Ascending aorta (tissue), 2 donors: Measurements from ENCODE around the gene TRAPPC12. TPM values are rescaled to one million over a fixed set of nuclear protein-coding genes. Genes with fewer than 3 reads are reported as not detected.
A peak's percentile ranks its signal among the peaks of the same experiment; 100 is the strongest.

ENCODE experiments used
- DNase-seq, 2 donors: peaks; one replicate each; pipeline ENCODE4 v3.0.0-alpha.2; 2019; ENCODE audit warnings: low spot score in 2 of 2
- H3K27ac ChIP-seq, 2 donors: fragments of 200-600 bp; sonication (generic); one replicate each; pipeline ENCODE4 v1.5.1; 2016 to 2017; ENCODE audit warnings: mild to moderate bottlenecking in 1 of 2
- H3K27me3 ChIP-seq: fragments of 200-600 bp; sonication (generic); one replicate; pipeline ENCODE4 v1.5.1; 2017
- H3K36me3 ChIP-seq, 2 donors: fragments of 200-600 bp; sonication (generic); one replicate each; pipeline ENCODE4 v1.5.1; 2016
- H3K4me1 ChIP-seq, 2 donors: fragments of 200-600 bp; sonication (generic); one replicate each; pipeline ENCODE4 v1.5.1; 2016 to 2017; ENCODE audit warnings: mild to moderate bottlenecking in 1 of 2
- H3K4me3 ChIP-seq, 2 donors: fragments of 200-600 bp; sonication (generic); one replicate each; pipeline ENCODE4 v1.5.1; 2016 to 2017; ENCODE audit warnings: mild to moderate bottlenecking in 1 of 2
- H3K9me3 ChIP-seq, 2 donors: fragments of 200-600 bp; sonication (generic); one replicate each; pipeline ENCODE4 v1.5.1; 2016
- CTCF ChIP-seq, 3 experiments: fragments of 200-600 bp in 2 of 3; fragments of 450-650 bp in 1 of 3; sonication (generic) in 2 of 3; IDR thresholded peaks; one replicate each; pipeline ENCODE4 v1.5.1; 2016 to 2019; ENCODE audit warnings: antibody characterized with exemption in 3 of 3, mild to moderate bottlenecking in 1 of 3, moderate library complexity in 1 of 3
- intact Hi-C: fragments of 100-400 bp; cut with DNase I; formaldehyde crosslinking; loops from one replicate; pipeline ENCODE4 v1.15.1; 2023
- total RNA-seq: library from RNA; depleted of rRNA; stranded (reverse); fragments of >200 nt; gene quantifications from one replicate; pipeline ENCODE4 v1.1.0, GENCODE V29; 2016

The TRAPPC12 gene
- total RNA-seq, 1 donor from 2014 or later: 94.0 TPM

- H3K4me1 ChIP-seq: peaks cover 5 to 6% of the 10 kb centered on the region in 2 donors
- H3K36me3 ChIP-seq: peaks cover 26 to 41% of the 10 kb centered on the region in 2 donors
- H3K27ac ChIP-seq: no peak overlapping the region
- no peak overlapping the region for H3K4me3 ChIP-seq
- H3K9me3 ChIP-seq: no peaks in the 10 kb centered on the region
- no peaks in the 10 kb centered on the region for H3K27me3 ChIP-seq
- TF ChIP-seq CTCF (IDR thresholded peaks at IDR 0.05): no peak
- DNase-seq: peak in 1 of 2 donors; percentile 31
- intact Hi-C loops: no loop called here
Measured at GRCh38 chr2:3458396-3459184, 79.1 kb downstream of the TRAPPC12 start.

GRCh38 chr2:3459185-3460015 lies 79.9 kb downstream of the TRAPPC12 start:
- intact Hi-C loops: loop anchor here (2.0 to 10.0 kb wide), 3 partner anchors 35 to 1805 kb away; partner anchors contain the start of genes EIPR1 and TRAPPC12

GRCh38 chr2:3460156-3460555 lies 80.7 kb downstream of the TRAPPC12 start:
- Histone ChIP-seq H3K4me1 (peaks cover 5 to 6% of the 10 kb centered on the region in 2 donors), H3K27me3 (no peaks in the 10 kb centered on the region), H3K36me3 (peaks cover 32 to 41% of the 10 kb centered on the region in 2 donors), H3K9me3 (no peaks in the 10 kb centered on the region), H3K4me3 (no peak overlapping the region), H3K27ac (peak overlapping the region; percentile 22 to 90)
- no peak for TF ChIP-seq CTCF (IDR thresholded peaks at IDR 0.05)
- intact Hi-C loops: loop anchor here (2.0 to 10.0 kb wide), 3 partner anchors 35 to 1805 kb away; partner anchors contain the start of genes EIPR1 and TRAPPC12
- peak in 1 of 2 donors; percentile 61 for DNase-seq

More at GRCh38 chr2:3459185-3460015, 79.9 kb downstream of the TRAPPC12 start:
- Histone ChIP-seq H3K36me3 (peaks cover 32 to 40% of the 10 kb centered on the region in 2 donors), H3K4me3 (no peak overlapping the region), H3K27me3 (no peaks in the 10 kb centered on the region), H3K27ac (peak overlapping the region; percentile 22 to 90), H3K9me3 (no peaks in the 10 kb centered on the region), H3K4me1 (peaks cover 5 to 6% of the 10 kb centered on the region in 2 donors)
- no peak for TF ChIP-seq CTCF (IDR thresholded peaks at IDR 0.05)
- peak in 1 of 2 donors; percentile 51 for DNase-seq

GRCh38 chr2:3460831-3461800 lies 81.6 kb downstream of the TRAPPC12 start:
- no peak for TF ChIP-seq CTCF (IDR thresholded peaks at IDR 0.05)
- intact Hi-C loops: loop anchor here (2.0 to 10.0 kb wide), 3 partner anchors 36 to 1806 kb away; partner anchors contain the start of genes EIPR1 and TRAPPC12
- peak in 1 of 2 donors; percentile 59 for DNase-seq
- H3K27ac ChIP-seq: peak overlapping the region; percentile 78 to 90
- no peaks in the 10 kb centered on the region for H3K27me3 ChIP-seq
- H3K4me3 ChIP-seq: no peak overlapping the region
- no peaks in the 10 kb centered on the region for H3K9me3 ChIP-seq
- H3K4me1 ChIP-seq: peaks cover 6 to 7% of the 10 kb centered on the region in 2 donors
- peaks cover 37 to 46% of the 10 kb centered on the region in 2 donors for H3K36me3 ChIP-seq
